ELR (cell line): Measurements from ENCODE around the gene STT3B.
A peak's percentile ranks its signal among the peaks of the same experiment; 100 is the strongest.

Experiments
- DNase-seq: peaks from one replicate; pipeline ENCODE4 v3.0.0-alpha.2; 2015; ENCODE audit warnings: low read depth

STT3B gene

DNA sequence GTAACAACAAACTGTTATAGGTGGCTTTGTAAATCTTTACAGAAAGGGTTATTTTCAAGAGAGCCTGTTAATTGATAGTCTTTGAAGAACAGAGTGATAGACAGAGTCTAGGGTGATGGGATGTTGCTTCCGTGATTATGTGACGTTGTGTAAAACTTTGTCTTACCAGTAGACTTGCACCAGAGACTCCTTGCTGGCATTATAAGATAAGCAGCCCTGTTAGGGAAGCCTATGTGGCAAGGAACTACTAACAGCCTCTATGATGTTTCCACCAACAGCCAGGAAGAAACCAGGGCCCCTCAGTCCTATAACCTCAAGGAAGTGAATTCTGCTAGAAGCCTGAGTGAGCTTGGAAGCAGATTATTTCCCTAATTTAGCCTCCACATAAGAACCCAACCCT is 18.9 kb downstream of the STT3B start:
- no peak for DNase-seq

DNA sequence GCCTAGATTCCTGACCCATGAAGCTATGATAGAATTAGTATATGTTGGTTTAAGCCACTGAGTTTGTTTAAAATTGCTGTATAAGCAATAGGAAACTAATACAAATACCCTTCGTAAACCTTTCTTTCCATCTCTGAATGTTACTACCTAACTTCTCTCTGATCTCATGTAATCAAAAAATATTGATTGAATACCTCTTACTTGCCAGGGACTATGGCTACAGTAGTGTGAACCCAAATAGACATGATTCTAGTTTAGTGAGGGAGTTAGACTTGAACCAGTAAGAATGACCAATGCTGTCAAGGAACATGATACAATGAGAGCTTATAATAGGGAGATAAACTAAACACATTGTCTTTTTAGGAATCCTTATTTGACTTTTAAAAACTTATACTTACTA is 19.4 kb downstream of the STT3B start:
- no peak for DNase-seq

DNA sequence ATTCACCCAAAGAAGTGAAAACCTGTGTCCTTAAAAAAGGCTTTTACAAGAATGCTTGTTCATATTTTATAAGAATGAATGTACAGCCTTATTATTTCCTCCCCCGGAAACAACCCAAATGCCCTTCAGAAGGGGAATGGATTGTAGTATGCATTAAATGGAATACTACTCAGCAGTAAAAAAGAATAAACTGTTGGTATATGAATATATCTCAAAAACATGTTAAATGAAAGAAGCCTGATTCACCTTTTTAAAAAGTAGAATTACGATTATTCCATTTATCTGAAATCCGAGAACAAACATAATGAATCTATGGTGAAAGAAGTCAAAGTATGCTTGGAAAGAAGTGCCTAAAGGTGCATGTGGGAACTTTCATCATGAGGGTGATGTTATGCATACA is 20.5 kb downstream of the STT3B start:
- no peak for DNase-seq

DNA sequence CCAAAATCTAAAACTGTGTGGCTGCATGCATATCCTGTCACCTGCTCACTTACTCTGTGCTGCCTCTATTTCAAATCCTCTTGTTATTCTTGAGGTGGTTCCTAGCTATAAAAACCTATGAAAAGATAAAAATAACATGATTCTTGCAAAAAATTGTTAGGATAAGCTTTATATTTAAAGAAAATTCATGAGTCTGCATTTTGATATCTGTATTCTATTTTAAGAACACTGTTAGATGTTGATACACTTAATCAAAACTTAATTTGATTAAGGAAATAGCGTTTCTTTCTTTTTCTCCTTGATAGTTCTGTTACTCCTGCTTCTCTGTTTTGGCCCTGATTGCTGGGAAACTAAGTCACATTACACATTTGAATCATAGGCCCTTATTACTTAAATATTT is 22.5 kb downstream of the STT3B start:
- no peak for DNase-seq

DNA sequence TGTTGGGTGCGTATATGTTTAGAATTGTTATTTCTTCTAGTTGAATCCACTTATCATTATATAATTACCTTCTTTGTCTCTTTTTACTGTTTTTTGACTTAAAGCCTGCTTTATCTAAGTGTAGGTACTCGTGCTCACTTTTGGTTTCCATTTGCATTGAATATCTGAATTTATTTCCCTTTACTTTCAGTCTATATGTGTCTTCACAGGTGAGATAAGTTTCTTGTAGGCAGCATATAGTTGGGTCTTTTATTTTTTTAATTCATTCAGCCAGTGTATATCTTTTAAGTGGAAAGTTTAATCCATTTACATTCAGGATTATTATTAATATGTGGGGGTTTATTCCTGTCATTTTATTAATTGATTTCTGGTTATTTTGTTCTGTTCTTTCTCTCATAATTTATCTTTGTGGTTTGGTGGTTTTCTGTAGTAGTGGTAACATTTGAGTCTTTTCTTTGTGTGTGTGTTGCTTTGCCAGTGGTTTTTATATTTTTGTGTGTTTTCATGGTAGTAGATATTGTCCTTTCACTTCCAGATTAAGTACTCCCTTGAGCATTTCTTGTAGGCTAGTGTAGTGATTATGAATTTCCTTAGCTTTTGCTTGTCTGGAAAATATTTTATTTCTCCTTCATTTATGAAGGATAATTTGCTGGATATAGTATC is 27.3 kb downstream of the STT3B start:
- no peak for DNase-seq

DNA sequence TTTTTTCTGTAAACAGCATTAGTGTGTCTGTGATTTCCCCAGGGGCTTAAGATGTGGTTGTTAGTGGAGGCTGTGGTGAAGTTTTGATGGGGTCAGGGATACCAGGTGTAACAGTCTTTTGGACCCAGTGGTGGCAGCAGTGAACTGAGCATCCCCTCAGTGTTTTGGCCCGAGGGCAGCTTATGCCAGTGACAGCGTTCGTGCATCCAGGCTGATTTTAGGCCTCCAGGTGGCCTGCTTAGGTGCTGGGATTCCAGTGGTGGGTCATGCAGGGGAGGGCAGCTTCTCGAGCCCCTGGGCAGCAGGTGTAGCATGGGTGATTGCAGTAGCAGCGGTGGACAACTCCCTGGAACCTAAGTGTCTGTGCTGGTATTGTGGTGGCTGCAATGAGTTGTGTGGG is 29.2 kb downstream of the STT3B start:
- DNase-seq, result no peak

DNA sequence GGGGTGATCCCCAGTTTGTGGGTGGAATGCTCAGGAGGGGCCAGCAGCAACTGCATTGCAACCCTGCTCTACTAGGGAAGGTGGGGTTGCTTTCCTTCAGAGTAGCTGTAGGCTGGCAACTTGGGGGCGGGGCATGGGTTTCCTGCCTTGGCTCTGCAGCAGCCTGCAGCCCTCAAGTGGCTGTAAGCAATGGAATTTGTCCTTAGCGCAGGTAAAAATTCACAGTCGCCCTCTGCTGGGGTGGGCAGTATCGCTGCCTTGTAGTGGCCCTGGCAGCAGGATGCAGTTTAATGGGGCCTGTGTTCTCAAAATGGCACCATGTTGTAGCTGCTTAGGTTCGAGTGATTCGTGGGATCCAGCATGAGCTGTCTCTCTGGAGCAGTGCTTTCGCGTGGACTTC is 29.8 kb downstream of the STT3B start:
- DNase-seq, result no peak

DNA sequence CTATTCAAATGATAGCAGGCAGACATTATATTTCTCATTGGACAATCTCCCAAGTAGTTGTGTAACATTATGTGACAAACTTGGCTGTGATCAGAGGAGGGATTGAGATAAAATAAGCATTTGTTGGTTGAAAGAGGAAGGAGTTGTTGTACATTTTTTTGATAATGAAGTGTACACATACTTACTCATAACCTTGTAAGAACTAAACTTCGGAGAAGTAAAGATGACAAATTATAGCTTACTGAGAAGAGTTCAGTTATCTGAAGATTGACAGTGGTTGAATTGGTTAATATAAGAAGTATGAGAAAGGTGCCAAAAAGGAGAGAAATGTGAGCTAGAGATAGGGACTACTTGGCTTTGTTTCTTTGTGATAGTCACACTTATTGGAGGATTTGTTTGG is 32.6 kb downstream of the STT3B start:
- DNase-seq, result peak; percentile 7

DNA sequence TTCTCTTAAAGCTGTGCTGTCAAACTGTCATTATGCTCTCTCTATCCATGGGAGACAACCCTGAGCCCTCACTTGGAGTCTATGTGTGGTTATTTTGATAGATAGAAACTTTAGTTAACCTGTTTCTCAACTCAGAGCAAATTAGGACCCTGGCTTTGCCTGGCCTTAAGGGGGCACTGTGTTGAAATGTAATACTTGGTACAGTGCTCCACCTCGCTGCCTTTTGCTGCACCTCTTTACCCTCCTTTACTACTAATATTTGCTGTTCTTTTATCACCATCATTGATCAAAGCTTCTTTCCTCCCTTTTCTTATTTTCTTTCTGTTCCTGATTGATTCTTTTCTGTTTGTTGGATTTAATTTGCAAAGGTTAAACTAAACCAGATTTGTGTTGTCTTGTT is 34.3 kb downstream of the STT3B start:
- peak; percentile 24 for DNase-seq

DNA sequence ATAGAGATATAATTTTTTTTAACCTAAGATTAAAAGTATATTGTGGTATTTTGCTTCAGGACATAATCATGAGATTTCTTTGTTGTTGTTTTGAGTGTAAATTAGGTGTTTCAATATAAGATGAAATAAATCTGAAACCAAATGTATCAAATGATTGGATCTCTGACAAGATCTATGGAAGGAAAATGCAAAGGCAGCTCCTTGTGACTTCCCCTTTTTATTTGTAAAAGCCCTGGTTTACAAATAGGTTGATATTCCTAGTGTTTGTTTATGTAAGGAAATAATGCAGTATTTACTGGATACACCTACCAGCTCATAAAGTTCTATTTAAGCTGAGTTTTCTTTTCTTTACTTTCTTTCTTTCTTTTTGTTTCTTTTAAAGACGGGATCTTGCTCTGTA is 35.9 kb downstream of the STT3B start:
- no peak for DNase-seq

DNA sequence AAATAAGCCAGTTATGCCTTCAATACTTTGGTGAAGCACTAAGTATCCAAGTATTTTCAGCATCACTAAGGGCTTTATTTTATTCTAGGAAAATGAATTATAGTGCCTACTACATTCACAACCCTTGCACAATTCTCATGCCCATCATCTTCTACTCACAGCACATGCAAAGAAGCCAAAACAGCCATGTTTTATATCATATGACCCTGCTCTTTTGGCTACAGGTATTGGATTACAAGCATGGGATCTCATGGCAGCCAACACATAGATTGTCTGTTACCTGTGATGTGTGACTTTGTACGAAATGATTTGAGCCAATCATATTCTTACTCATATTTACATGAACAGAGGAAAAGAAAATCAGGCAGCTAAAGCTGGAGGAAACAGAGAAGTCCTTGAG is 38.6 kb downstream of the STT3B start:
- no peak for DNase-seq

DNA sequence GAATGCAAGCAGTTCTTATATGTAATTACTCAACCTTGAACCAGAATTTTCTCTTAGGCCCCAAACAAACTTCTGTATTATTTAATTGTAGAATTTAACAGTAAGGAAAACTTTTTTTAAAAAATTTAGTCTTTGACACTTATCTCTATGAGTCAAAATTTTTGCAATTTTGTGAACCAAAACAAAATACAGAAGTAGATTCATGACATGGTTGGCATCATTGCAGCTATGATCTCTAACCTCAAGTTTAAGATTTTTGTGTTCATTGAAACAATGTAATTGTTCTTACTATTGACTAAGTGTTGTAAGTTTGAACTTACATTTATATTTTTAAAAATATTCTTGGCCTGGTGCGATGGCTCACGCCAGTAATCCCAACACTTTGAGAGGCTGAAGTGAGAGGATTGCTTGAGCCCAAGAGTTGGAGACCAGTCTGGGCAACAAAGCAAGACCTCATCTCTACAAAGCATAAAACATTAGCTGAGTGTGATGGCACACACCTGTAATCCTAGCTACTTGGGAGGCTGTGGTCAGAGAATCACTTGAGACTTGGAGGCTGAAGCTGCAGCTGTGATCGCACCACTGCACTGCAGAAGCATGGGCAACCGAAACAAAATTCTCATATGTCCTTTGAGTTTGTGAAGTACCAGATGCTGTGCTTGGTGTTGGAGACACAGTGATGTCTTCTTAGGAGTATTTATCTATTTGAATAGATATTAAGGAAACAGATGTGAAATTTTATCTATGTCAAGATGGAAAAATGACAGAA is 39.7 kb downstream of the STT3B start:
- no peak for DNase-seq

DNA sequence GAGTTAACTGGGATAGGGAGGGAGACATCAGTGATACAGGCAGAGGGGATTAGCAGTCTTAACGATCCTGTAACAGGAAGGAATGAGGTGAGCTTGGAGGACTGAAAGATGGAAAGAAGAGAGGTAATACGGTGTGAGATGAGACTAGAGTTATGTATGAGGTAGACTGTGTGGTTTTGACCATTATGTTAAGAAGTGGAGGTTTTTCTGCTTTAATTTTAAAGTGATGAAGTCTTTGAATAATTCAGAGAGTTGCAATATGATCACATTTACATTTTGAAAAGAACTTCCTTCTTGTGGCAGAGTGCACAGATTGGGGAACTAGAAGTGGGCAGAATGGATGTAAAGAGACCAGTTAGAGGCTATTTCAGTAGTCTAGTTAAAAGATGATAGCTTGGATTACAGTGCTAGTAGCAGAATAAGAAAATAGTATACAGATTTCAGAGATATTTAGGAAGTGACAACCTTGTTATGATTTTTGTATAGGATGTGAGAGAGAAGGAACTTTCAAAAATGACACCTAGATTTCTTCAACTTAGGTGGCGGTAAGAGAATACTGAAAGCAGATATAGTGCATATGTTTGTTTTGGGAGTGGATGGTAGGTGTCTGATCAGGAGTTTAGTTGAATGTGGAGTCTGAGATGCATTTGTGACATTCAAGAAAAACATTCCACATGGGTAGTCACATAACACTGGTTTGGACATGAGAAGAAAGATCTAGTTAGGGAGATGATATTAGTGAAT is 40.5 kb downstream of the STT3B start:
- DNase-seq, result no peak

DNA sequence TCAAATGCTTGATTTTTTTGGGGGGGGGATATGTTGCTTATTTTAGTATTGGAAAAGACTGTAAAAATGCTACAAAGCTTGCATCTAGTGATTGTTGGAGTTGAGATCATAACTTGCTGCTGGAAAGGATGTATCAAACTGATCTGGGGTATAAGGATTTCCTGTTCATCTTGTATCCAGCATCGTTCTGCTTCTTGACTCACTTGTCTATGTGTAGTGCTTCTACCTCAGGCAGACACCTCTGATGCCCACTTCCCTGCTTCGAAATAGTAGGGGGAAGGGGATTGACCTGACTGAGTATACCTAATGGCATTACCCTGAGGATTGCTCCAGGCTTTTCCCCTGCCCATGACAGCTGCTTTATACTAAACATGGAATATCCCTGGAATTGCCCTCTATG is 42.7 kb downstream of the STT3B start:
- no peak for DNase-seq

DNA sequence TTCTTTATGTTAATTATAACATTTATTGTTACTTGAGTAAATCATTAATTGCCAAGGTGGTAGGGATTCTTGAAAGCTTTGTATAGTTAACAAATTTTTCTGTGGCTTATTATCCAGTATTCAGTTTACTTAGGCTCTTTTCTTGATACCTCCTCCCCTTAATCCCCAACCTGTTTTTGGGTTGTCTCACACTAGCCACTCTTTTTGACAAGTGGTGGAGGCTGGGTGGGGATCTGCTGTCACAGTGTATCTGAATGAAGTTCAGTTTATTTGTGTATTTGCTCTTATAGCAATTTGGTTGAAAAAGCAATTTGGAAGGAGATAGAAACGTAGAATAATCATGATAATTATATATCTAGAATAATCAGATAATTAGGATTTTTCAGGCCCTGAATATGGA is 43.8 kb downstream of the STT3B start:
- no peak for DNase-seq

DNA sequence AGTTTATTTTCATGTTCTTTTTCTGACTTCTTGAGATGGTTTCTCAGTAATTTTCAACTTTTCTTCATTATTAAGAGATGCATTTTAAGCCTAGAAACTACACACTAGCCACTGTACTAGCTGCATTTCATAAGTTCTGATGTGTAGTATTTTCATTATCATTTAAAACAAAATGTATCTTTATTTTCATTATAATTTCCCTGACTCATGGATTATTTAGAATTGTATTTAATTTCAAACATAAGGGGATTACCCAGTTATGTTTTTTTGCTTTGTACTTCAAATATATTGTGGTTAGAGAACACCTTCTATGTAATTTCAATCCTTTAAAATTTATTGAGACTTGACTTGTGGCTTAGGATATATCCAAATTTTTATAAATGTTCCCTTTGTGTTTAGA is 44.5 kb downstream of the STT3B start:
- no peak for DNase-seq

DNA sequence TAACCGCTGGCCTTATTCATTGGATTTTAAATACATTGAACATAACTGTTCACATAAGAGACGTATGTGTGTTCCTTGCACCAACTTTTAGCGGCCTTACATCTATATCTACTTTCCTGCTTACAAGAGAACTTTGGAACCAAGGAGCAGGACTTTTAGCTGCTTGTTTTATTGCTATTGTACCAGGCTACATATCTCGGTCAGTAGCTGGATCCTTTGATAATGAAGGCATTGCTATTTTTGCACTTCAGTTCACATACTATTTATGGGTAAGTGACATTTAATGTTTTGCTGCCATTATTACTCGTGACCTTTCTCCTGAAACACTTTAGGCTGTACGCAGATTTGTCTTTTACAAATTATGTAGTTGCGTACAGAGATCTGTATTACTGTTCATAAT is 47.1 kb downstream of the STT3B start:
- no peak for DNase-seq

DNA sequence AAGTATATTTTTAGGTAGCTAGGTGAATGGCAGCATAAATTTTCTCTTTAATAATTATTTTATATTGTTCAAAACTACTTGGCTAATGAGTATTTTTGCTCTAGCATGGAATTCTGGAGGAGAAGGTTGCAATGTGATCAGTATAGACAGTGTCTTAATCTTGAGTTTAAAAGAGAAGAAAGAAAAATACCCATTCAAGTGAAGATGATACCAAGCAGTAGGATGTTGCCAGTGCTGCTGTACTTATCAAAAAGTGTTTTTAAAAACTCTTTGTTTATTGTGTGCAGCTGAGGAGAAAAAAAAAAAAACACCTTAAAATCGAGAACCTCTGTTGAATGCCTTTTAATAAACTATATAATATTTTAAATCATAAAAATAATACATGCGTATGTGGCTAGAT is 47.9 kb downstream of the STT3B start:
- no peak for DNase-seq

DNA sequence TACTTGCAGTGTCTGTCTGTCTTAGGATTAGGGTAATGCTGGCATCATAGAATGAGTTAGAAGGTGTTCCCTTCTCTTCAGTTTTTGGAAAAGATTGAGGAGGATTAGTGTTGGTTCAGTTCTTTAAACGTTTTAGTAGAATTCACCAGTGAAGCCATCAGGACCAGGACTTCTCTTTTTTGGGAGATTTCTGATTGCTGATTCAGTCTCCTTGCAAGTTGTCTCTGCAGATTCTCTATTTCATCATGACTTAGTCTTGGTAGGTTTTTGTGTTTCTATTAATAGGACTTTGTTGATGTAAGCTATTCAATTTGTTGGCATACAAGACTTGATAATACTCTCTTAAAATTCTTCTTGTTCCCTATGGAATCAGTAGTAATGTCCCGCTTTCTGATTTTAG is 48.9 kb downstream of the STT3B start:
- DNase-seq, result no peak

DNA sequence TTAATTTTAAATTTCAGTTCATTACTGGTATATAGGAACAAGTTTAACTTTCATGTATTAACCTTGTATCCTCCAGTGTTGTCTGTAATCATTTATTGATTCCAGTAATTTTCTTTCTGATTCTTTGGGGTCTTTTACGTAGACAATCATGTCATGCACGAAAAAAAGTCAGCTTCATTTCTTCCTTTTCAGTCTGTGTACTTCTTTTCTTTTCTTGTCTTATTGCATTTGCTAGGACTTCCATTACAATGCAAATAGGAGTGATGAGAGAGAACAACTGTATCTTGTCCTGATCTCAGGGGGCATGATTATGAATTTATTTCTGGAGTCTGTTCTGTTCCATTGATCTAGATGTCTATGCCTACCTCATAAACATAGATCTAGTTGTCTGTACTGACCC is 56.5 kb downstream of the STT3B start:
- no peak for DNase-seq

DNA sequence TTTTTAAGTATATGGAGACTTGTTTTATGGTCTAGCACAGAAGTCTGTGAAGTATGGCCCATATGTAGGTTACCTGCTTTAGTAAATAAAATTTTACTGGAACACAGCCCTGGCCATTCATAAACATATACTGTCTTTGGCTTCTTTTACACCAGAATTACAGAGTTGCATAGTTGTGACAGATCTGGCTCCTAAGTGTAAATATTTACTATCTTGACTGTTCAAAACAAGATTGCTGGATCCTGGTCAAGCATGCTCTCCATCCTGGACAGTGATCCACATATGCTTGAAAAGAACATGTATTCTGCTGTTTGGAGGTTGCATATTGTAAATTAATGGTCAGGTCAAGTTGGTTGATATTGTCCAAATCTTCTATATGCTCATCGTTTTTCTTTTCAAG is 57.9 kb downstream of the STT3B start:
- no peak for DNase-seq

DNA sequence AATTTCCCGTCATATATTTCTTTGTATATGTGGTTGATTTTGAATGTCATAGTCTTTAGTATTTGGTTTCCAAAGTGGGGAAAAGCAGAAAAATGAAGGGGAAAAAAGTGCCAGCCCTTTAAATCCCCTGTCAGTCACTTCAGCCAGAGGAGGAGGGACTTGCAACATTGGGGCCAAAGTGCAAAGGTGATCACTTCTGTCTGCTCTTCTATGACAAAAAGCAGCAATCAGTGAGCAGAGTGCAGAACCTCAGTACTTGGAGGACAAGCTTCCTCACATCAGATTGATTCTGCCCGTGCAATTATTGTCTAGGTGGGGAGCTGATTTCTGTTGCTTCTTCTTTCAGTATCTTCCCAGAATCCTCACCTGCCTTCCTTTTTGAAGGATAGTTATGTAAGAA is 60.0 kb downstream of the STT3B start:
- no peak for DNase-seq

DNA sequence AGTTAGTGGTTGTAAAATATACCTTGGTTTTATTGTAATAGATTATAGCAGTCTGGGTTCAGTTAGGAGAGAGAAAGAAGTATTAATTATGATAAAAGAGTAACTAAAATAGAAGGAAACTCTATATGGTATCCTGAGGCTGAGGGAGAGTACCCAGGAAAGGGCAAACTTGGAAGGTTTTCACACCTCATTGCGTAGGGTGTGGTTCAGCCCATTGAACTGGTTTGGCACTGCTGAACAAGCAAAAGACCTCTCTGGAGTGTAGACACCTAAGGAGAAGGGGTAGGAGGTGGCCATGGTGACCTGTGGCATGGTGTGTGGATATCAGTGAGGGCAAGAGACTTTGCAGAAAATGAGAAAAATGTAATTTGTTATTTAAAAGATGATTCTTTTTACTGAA is 63.5 kb downstream of the STT3B start:
- DNase-seq, result no peak
